COLO829 (cell line): ENCODE results near the gene CHRND.
"Not testable (repeated sequence)": the region's sequence is repeated elsewhere in the genome, so short reads cannot be mapped to it uniquely, and the experiment has no call there.

Source experiments
- DNase-seq: peaks from one replicate; pipeline ENCODE4 v3.0.0; 2012; ENCODE audit warnings: low spot score

CHRND gene

GRCh38 chr2:232543928-232544631, 18.1 kb downstream of the CHRND start:
- no peak for DNase-seq

DNA sequence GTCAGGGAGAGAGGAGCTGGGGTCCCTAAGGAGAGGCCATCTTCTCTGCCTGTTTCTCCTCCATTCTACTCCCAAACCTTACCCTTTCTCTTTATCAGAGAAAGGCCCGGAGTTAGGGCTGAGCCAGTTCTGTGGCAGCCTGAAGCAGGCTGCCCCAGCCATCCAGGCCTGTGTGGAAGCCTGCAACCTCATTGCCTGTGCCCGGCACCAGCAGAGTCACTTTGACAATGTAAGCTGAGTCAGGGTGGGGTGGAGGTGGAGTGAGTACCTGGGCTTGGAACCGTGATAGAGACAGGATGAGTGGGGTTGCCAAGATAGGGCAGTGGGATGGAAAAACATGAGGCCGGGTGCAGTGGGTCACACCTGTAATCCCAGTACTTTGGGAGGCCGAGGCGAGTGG, 18.7 kb downstream of the CHRND start:
- no peak for DNase-seq

DNA sequence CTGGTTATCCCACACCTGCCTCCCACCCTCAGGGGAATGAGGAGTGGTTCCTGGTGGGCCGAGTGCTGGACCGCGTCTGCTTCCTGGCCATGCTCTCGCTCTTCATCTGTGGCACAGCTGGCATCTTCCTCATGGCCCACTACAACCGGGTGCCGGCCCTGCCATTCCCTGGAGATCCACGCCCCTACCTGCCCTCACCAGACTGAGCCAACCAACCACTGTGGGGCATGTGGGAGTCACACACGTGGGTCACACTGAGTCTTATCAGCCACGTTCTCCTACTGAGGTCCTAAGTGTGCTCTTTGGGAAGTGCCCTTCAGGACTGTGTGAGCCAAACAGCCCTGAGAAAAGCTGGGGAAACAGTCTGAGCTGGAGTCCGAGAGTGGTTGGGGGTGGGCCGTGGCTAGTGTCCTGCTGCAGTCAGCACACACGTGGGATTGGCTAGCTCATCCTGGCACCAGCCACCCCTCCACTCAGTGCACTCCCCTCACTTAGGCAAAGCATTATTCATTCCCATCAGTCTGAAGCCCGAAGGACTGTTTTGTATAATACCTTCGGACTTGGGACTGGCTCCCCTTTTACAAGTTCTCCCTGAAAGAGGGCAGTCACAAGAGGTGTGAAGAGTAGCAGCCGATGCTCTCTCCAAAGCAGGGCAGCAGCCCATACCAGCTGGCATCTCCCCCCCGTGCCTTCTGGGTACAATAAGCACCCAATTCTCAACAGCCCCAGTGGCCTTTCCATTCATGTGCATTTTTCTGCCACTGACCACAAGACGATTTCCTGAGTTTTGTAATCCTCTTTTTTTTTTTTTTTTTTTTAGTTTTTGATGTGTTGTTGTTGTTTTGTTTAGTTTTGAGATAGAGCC, 19.8 kb downstream of the CHRND start:
- DNase-seq = no peak

DNA sequence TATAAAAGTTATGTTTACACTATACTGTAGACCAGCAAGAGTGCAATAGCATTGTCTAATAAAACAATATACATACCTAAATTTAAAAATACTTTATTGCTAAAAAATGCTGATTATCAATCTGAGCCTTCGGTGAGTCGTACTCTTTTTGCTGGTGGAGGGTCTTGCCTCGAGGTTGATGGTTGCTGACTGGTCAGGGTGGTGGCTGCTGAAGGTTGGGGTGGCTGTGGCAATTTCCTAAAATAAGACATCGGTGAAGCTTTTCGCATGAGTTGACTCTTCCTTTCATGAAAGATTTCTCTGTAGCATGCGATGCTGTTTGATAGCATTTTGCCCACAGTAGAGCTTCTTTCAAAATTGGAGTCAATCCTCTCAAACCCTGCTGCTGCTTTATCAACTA, 22.0 kb downstream of the CHRND start:
- DNase-seq = no peak

DNA sequence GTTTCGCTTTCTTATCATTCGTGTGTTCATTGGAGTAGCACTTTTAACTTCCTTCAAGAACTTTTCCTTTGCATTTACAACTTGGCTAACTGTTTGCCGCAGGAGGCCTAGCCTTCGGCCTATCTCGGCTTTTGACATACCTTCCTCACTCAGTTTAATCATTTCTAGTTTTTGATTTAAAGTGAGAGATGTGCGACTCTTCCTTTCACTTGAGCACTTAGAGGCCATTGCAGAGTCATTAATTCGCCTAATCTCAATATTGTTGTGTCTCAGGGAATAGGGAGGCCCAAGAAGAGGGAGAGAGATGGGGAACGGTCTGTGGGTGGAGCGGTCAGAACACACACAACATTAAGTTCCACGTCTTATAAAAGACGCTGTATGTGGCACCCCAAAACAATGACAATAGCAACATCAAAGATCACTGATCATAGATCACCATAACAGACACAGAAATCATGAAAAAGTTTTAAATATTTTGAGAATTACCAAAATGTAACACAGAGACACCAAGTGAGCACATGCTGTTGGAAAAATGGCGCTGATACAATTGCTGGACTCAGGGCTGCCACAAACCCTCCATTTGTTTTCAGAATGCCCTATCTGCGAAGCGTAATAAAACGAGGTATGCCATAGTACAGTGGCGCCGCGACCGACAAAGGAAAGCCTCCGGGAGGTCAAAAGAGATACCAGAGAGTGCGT, 23.8 kb downstream of the CHRND start:
- DNase-seq = no peak

- peak; percentile 99 for DNase-seq
Observed at GRCh38 chr2:232550354-232551249, 24.6 kb downstream of the CHRND start, which contains the start of the genes EIF4E2 and TIGD1. EIF4E2 (plus strand) TSS chr2:232550689; CDS start chr2:232550725, 36 bp downstream. TIGD1 (minus strand) TSS chr2:232550557; CDS start chr2:232549882, 675 bp downstream.

DNA sequence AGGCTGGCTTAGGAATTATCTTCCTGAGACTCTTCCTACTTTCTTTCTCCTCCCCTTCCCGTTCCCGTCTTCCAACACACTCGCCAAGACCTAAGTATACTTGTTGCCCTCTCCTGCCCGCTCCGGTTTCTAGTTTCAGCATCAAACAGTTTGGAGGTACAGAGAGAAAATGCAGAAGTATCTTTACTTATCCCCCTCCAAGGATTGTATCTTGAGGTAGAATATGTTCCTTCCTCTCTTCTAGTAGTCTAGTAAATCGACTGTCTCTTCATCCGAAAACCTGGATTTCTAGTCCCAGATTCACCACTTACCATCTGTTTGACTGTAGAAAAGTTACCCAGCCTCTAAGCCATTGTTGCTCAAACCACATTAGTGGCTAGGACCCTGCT, 25.3 kb downstream of the CHRND start:
- no peak for DNase-seq

DNA sequence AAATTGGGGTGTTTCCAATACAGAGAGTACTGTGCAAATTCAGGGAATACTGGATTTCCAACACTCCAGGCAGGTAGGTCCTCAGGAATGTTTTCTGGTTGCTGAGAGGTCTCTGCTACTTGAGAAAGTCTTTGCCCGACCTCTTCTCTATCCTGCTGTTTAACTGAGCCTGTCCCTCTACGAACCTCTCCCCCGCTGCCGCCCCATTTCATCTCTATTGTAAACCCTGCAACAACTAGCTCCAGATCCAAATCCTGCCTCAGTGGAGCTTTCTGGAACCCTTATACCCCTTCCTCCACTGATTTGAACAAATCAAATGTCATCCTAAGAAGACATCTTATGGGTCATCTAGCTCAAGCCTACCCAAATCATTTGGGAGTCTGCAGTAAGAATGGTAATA, 25.8 kb downstream of the CHRND start:
- DNase-seq = no peak

DNA sequence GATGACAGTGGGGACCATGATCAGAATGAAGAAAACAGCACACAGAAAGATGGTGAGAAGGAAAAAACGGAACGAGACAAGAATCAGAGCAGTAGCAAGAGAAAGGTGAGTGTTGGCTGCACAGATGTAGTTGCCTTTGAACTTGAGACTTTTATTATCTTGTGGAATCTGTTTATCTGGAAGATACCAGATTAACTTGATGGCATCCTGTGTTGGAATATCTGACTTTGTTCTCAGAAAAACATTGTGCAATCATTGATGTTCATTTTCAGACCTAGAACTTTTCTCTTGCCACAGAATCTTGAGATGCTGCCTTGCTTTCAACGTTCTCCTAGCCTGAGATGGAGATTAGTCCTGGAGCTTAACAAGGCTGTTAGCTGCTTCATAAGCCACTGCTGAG, 30.5 kb downstream of the CHRND start:
- DNase-seq = no peak

DNA sequence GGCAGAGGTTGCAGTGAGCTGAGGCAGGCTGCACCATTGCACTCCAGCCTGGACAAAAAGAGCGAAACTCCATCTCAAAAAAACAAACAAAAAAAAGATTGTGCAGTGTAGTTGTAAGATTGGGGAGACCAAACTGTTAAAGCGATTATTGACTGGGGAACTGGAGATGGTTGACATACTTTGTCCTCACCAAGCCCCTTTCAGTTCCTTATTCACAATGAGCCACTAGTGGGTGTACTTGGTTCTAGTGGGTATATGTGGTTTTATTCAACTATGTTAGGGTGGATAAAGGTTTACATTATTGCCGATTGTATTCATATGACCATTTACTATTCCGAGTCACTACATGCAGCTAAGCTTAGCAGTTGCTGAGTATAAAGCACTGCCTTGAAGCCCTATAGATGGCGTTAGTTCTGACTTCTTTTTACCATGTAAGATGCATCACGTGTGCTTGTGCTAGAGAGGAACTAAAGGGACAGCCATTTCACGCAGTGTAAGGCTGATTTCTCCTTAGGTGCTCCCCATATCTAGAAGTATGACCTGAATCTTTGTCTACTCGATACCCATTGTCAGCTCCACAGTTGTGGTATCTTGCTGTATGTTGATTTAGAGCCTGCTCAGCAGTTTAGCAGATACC, 36.7 kb downstream of the CHRND start:
- DNase-seq = no peak

DNA sequence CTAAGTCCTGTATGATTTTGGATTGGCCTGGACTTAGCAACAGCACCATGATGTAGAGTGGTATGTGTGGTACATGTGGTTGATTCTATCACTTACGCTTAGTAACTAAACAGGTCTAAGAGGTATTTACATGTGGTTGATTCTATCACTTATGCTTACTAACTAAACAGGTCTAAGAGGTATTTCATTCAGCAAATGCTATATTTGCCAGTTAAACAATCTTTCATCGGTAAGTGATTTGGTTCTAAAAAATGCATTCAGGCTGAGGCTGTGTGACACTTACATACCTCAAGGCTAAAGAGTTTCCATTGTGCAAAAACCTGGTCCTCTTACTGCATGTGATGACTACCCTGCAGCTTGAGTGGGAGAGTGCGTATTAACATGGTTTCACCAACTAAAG, 37.6 kb downstream of the CHRND start:
- DNase-seq = no peak

- no peak for DNase-seq
Observed at GRCh38 chr2:232567721-232568120, 41.8 kb downstream of the CHRND start.

- DNase-seq = peak; percentile 63
Observed at GRCh38 chr2:232568161-232568560, 42.2 kb downstream of the CHRND start.

- no peak for DNase-seq
Observed at GRCh38 chr2:232569541-232569940, 43.6 kb downstream of the CHRND start.

DNA sequence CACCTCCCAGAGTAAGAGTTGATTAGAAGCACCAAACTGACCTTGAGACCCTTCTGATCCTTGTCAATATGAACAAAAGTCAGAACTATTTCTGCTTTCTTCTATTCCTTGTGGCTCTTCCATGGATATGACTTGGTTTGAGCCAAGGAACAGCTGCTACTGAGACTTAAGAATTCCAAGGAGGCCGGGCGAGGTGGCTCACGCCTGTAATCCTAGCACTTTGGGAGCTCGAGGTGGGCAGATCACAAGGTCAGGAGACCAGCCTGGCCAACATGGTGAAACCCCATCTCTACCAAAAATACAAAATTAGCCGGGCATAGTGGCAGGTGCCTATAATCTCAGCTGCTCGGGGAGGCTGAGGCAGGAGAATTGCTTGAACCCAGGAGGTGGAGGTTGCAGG, 44.5 kb downstream of the CHRND start:
- not testable (repeated sequence) for DNase-seq

- DNase-seq = no peak
Observed at GRCh38 chr2:232571026-232571474, 45.1 kb downstream of the CHRND start.

DNA sequence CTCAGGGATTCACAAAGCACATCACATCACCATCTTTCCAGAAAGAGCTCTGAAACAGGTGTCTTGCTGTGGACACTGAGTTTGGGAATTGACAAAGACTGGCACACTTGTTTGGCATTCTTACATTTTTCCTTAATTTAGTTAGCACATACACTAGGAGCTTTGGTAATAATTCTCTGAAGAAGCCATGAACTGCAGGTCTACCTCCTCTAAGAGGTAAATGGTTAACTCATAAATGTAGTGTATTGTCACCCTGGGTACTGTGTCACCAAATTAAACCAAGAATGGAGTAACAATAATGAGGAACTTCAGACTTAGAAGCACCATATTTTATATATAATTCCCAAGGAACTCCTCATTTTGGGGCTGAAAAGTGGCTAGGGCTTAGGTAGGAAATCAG, 47.1 kb downstream of the CHRND start:
- no peak for DNase-seq

DNA sequence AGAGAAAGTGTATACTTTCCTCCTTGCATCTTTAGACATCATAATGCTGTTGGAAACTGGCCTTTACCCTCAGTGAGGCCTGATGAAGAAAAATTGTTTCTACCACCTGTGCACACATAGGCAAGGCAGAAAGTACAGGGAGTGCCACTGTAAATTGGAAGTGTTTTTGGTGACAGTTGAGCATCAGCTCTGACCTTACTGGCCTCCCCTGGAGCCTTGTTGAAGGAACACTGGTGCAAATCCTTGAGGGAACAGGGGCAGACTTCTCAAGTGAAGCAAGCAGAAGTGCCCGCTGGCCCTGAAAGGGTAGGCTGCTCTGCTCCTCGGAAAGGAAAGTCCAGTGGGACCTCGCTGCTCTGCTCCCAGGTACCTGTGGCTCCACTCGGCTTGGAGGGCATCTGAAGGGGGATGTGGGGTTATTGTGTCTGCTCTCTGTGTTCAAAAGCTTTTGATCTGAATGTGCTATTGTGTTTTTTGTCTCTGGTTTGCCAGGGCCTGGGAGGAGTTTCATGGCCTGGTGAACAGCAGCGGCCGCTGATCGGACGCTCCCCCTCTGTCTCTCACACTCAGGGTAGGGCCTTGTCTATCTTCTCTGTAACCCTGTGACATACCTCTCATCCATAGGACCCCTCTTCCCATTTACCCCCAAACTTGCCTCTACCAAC, 47.9 kb downstream of the CHRND start:
- DNase-seq = no peak

DNA sequence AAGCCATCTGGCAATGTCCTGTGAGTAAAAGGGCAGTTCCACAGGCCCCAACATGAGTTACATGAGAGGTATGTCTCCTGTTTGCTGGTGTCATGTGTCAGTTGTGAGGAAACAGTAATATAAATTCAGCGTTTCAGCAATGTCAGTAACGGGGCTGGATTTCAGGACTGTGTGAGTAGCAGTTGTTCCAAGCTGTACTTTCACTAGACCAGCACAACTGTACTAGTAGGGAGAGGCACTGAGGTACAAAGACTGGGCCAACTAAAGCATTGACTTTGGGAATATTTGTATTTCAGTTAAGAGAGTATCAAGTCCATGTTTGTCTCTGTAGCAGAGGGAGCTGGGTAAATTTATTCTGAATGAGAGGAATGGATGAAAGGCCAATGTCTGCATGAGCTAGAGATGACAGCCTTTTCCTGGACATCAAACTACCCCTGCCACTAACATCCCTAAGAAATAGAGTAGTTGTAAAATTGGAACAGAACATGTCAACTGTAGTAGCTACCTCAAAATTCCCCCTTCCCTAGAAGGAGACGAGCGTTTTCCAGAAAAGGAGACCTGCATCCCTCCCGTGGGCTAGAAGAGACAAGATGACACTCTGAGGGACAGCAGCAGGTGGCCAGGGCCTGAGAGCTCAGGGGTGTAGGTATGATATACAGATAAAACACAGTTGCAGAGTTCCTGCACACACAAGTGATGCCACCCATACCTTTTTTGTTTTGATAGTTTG, 48.9 kb downstream of the CHRND start:
- no peak for DNase-seq

- no peak for DNase-seq
Observed at GRCh38 chr2:232575404-232575746, 49.4 kb downstream of the CHRND start.
